NCI-H146 (cell line): ENCODE data around the gene TMEM184B.
"Not testable (repeated sequence)": the region's sequence is repeated elsewhere in the genome, so short reads cannot be mapped to it uniquely, and the experiment has no call there.

ENCODE experiments used
- DNase-seq: peaks from one replicate; lab custom pipeline; 2025; lab: John Stamatoyannopoulos, UW

The TMEM184B gene

DNA sequence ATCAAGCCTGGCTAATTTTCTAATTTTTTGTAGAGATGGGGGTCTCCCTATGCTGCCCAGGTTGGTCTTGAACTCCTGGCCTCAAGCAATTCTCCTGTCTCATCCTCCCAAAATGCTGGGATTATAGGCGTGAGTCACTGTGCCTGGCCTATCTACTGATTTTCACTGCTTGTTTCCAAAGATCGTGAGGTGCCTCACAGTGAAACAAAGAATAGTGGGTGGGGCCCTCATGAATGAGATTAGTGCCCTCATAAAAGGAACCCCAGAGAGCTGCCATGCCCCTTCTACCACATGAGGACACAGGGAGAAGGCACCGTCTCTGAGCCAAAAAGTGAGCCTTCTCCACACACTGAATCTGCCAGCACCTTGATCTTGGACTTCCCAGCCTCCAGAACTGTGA lies 23.5 kb downstream of the TMEM184B start:
- no peak for DNase-seq

DNA sequence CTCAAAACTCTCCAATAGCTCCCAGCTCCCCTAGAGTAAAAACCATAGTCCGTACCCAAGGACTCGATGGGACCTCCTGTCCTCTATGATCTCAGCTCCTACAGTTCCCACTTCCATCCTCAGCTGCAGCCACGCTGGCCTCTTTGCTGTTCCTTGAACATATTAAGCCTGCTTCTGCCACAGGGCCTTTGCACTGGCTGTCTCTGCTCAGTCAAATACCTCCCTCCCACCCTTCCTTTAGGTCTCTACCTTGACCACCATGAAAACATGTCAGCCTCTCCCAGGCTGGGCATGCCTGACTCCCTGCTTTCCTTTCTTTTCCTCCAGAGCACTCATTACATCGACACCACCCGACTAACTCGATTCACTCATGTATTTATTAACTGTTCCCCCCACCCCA lies 24.5 kb downstream of the TMEM184B start:
- no peak for DNase-seq

DNA sequence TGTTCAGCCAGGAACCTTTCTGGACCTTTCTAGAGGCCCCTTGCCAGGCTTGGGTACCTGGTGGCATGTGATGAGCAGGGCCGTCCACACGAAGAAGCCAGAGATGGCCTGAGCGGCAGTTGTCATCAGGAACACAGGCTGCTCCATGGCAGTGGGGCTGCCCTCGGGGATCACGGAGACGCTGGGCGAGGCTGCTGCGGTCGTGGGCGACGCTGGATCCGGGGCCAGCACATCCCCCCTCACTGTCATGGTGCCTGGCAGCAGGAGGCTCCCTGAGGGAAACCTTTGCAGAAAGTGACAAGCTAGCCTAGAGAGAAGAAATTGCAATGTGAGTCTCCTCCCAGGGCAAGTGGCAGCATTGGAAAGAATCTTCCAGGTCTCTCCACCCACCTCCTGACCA lies 25.1 kb downstream of the TMEM184B start:
- no peak for DNase-seq

DNA sequence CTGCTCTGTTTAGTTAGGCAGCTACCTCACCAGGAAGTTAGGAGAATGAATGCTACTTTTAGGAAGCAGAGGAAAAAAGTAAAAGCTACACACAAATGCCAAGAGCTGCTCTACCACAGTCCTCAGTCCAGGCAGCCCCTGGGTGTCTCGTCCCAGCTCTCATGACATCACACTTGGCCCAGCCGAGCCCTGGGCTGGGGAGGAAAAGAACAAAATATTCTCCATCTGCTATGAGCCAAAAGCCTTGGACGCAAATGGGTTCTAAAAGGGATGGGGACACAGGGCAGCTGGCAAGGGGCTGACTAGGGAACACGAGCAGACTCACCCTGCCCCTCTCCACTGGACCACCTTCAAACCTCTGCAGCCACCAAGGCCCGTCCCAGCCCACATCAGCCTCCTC lies 26.1 kb downstream of the TMEM184B start:
- DNase-seq, result no peak

DNA sequence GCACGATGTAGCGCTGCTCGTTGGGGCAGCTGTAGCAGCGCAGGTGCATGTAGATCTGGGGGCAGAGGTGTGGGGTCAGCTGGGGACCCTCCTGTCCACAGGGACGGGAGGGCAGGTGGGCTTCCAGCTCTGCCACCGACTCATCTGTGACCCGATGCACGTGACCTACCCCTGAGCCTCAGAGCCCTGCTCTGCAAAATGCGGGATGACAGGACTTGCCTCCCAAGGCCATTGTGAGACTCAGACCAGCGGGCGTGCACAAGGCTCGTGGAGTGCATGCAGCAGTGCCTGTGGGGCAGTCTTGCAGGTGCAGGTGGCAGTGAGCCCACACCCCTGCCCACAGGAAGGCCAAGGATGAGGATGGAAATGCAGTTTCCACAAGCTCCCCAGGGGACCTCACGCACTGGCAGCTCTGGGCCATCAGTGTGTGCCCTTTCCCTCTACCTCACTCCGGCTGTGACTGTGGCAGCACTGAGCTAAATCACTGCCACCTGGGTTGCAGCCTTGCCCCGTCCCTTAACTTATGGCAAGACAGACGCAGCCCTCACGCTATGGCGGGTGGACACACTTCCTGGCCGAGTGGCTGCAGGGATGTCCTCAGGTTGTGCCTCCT lies 26.7 kb downstream of the TMEM184B start:
- no peak for DNase-seq

DNA sequence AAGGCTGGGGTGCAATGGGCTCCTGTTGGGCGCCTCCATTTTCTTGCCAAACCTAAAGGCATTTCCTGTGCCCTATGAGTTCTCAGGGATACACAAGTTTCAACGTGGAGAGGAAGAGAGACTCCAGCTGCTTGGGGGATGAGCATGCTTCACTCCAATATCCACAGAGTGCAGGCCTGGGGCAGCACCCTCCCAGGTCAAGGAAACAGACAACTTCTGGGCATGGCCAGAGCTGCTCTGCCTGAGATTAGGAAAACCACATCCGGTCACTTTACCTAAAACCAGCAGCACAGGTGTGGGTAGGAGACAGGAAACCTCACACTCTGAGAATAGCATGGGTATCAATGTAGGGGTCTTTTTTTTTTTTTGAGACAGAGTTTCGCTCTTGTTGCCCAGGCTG lies 28.7 kb downstream of the TMEM184B start:
- no peak for DNase-seq

DNA sequence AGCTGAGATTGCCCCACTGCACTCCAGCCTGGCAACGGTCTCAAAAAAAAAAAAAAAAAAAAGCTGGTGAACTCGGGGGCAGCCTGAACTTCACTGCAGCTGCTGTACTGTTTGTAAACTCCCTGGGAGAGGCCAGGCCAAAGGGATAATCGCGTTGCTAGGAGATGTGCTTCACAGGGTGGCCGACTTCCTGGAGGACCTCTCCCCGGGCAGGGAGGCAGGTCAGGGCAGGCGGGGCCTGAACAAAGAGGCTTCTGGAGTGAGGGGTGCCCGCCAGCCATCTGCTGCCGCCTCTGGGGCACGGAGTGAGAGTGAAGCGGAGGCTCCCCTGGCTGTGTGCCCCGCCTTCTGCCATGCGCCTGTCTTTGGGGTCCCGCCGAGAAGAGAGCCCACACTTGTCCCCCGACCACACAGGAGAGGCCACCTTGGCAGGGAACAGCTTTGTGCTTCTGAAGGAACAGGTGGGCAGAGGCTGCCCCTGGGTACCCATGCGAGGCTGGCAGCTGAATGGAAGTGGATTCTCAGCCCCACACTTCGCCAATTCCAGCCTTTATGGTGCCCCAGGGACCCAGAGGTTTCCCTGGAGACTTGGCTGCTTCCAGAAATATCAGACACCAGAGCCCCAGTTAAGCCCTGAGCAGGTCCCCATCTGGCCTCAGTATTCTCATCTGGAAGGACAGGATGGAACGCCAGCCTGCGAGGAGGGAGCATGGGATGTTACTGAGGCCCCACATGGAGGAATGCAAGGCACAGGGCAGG lies 29.6 kb downstream of the TMEM184B start:
- DNase-seq, result peak; percentile 95

DNA sequence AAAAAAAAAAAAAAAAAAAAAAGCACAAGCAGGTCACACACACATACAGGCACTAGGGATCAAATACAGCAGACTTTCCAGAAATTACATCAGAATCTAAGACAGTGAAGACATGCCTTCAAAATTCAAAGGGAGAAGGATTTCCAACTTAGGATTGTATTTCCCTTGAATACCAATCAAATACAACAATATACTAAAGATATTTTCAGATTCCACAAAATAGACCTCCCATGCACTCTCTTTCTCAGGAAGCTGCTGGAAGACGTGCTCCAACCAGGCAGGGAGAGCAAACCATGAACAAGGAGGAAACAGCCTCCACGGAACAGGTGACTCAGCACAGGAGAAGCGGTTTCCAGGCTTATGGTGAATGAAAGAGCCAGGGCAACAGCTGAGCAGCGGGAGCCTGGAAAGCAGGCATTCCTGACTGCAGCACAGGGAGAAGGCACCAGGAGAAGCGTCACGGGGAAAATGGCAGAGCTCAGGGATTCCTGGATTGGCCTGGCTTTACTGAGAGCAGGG lies 32.0 kb downstream of the TMEM184B start:
- no peak for DNase-seq

DNA sequence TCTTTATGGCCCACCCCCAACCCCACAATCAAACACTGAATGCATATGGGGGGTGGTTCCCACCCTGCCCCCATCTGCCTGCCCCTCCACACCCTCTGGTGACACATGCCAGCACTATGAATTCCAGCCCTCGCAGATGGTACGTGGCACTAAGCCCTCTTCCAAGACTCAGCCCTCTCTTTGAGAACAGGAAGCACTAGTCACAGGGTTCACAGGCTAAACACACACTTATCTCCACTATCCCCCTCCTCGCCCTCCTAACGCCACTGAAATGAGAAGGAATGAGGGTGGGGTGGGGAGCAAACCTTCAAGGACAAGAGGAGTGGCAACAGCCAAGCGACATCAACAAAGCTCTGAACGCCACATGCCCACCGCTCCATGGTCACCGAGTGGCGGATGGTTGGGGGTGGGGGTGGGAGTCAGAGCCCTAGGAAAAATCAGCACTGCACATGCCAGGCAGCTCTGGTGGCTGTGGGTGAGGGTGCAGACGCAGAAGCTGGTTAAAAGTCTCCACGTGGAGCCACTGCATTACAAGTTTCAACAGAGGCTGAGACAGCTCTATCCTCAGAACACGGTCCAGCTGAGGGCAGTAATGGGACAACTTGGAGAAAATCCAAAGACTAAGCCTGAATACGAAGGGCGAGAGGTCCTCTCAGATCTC lies 33.6 kb downstream of the TMEM184B start:
- no peak for DNase-seq

DNA sequence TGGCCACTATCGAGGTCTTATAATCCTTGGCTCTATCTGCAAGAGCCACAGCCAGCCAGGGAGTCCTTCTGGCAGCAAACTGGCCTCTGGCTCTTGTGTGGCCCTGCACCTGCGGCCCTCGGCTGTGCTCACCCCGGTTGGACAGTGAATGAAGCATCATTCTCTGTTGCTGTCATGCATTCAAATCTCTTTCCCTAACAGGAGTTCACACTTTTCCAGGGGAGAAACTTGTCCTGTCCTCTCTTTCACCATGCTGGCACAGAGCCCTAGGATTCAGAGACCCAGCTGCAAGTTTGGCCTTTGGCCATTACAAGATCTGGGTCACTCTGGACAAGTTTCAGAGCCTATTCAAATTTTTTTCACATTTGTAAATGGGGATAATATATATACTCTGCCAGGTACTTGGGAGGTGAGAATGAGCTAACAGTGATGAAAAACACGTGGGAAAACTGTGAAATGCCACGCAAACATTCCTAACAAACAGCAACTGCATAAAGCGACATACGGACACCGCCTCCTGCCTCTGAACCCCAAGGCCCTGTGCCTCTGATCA lies 34.2 kb downstream of the TMEM184B start:
- DNase-seq, result no peak

DNA sequence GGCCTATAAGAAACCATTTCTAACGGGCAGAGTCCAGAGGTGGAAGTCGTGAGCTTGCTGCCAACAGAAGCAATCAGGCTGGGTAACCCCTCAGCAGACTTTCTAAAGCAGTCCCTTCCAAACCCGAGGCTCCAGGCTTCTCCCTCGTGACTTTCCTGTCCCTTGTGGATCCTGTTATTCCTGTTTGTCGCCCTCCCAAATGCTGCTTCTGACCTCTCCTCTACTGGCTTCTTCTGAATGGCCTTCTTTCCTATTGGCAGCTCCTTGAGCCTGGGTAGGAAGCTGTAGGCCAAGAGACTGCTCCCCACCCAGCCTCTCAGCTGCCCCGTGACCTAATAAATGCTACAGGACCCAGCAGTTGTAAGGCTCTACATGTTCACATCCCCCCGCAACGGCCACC lies 36.0 kb downstream of the TMEM184B start:
- DNase-seq, result no peak

DNA sequence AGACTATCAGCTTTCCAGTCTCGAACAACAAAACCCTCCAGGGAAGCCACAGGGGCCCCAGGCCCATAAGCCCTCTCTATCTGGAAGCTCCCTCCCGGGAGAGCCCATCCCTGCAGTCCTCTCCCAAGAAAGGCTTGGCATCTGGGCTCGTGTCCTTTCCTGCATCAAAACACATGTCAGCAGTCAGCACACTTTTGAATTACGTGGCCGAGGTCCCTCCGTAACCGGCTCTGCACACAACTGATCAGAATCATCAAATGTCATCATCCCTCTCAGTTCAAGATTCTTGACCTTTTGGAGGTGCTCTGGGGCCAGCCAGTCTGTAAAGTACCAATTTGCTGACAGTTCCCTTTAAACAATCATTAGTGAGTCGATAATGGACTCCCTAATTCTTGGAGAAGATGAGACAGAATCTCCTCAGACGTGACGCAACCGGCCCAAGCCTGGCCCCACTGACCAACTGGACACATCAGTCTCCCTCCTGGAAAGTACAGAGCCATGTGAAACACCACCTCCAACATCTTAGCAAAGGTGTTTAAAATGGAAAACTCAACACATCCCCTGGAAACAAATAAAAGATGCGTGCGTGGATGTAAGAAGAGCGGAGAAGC lies 37.5 kb downstream of the TMEM184B start:
- DNase-seq, result no peak

DNA sequence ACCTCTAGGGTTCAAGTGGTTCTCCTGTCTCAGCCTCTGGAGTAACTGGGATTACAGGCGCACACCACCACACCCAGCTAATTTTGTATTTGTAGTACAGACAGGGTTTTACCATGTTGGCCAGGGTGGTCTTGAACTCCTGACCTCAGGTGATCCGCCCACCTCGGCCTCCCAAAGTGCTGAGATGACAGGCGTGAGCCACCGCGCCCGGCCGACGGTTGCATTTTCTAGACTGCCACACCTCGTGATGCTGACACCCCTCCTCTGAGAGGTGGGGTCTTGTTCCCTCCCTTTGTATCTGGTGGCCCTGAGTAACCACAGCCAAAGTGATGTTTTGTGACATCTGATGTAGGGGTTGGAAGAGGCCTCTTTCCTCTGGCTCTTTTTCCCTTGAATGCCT lies 39.0 kb downstream of the TMEM184B start:
- DNase-seq, result not testable (repeated sequence)

DNA sequence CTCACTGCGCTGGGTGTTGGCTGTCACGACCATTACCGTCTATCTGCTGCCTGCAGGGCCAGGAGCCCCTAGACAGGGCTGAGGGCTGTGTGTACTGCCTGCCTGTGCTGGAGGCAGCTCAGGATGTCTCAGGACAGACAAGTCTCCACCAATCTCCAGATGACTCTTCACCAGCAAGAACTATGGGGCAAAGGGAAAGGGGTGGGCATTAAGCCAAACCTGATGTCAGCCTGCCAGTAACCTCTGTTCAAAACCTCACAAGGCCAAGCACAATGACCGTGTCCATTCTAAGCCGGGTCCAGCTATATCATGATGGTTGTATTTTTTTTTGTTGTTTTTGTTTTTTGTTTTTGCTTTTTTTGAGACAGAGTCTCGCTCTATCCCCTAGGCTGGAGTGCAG lies 39.4 kb downstream of the TMEM184B start:
- no peak for DNase-seq

DNA sequence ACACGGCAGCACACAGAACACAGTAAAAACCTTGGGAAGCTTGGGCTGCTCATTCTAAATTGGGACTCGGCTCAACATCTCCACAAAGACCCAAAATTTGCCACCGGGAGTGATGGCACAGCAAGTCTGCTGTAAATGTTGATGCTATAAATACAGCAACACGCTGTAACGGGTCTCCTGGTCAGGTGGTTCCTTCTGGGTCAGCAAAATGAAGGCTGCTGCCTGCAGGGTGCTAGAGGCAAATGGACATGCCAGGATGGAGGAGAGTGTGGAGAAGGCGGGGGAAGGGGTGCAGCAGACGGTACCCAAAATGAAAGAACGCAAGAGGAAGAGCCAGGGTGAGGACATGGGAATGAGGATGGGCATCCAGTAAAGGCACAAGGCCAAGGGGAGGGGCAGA lies 40.6 kb downstream of the TMEM184B start:
- no peak for DNase-seq

DNA sequence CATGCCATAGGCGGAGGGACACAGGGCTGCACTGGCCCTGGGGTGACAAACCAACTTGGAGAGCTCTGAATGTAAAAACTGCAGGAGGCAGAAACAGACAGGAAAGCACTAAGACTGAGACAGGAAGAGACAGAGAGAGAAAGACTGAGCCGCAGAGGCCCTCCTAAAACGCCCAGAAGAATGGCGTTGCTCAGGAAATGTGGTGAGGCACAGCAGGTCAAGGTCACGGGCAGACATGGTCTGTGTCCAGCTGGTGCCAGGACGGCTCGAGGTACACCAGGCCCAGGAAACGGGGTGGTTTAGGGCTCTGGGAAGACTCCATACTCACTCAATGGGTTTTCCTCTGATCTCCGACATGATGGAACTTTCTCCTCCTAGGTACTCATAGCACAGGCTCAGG lies 41.9 kb downstream of the TMEM184B start:
- no peak for DNase-seq

DNA sequence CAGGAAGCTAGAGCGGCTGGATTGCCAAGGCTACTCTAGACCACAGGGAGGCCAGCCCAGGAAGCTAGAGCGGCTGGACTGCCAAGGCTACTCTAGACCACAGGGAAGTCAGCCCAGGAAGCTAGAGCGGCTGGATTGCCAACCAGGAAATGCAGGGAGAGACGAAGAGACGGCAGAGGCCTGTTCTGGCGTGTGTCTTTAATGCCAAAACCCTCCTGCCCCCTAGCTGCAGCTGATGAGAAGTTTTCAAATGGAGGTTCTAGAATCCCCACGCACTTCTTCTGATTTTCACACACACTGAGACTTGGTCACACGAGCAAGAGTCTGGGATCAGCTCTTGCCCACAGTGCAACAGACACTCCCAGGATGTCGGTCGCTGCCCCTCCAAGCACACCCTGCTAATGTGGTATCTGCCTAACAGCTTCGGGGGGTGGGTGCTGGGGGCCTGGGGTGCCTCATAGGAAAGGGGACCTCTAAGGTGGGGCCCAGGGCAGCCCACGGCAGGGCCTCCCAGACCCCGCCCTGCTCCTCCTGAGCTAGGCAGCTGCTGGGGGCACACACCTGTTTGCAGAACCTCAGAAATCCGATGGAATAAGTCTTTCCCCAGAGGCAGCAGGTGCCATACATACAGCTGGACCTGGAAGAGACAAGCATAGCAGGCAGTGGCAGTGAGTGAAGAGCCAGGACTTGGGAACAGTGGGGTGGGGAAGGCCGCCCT lies 42.5 kb downstream of the TMEM184B start:
- DNase-seq, result no peak

DNA sequence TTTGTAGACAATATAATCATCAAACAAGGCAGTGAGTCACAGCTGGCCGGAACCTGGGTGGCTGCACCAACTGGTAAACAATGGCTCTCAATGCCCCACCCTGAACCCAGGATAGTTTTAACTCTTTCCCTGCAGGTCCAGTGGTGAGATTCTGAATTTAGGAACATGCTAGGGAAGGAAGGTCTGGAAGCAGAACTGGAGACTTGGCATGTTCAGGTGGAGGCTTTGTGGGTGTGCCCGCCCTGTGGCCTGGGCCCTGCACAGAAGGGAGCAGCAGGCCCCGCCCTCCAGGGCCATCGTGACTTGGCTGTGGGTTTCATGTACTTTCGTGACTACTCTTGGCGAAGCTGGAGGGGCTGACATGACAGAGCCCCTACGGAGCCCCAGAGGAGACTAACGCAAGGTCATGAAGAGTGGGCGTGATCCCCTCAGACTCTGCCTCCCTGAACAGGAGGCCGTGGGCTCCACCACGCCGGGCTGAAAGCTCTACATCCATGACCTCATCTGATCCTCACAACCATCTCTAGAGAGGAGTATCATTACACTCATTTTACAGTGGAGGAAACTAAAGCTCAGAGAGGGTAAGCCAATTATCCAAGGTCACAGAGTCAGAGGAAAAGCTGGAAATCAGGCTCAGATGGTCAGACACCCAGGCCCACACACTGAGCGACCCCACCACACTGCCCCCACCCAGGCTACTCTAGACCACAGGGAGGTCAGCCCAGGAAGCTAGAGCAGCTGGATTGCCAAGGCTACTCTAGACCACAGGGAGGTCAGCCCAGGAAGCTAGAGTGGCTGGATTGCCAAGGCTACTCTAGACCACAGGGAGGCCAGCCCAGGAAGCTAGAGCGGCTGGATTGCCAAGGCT lies 43.7 kb downstream of the TMEM184B start:
- DNase-seq, result no peak

DNA sequence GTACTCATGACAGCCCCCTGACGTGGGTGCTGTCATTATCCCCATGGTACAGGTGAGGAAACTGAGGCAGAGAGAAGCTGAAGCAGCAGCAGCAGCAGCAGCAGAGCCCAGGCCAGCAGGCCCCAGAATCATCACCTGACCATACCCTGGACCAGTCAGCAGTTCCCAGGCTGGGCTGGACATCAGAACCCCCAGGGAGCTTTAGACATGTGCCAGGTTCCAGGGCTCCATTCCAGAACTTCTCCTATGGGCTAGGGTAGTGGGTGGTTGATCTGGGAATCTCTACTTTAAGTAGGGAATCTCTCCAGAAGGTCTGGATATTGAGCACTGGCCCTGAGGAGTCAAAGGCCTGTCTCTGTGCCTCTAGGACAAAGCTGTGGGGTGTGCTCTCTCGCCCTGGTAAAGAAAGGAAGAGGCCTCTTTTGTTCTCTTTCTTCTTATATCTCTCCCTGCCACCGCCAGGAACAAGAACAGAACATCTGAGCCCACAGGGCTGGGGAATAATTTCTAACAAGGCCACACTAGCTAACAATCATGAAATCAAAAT lies 44.4 kb downstream of the TMEM184B start:
- no peak for DNase-seq

DNA sequence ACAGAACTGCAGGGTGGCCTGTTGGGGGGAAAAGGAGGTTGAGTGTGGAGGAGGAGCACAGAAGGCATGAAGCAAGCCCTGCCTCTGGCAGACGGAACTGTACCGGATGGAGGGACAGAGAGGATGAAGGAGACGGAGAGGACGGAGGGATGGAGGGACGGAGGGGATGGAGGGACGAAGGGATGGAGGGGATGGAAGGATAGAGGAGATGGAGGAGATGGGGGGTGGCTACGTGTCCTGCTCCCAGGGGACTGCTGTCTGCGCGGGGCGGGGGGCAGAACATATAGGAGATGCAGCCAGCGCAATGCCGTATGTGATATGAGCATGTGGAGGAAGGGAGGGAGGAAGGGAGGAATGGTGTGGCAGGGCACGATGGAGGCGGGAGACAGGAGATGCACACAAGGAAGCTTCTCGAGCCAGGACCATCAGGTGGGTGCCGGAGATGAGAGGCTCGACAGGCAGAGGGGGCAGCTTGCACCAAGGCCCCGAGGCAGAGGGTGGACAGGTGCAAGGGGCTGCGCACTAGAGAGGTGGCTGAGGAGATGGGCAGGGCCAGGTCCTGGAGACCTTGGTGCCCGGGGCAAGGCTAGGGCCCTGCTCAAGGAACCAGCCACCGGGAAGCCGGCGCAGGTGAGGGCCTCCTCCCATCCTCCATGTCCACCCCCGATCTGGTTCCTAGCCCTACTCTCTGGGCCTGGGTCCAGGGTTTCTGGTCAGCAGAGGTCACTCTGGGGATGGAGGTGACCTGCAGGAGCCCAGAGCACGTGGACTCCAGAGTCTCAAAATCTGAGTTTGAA lies 45.8 kb downstream of the TMEM184B start:
- DNase-seq, result no peak
